T-cell (primary cell): ENCODE measurements around the gene NAA30. TPM values are rescaled to one million over a fixed set of nuclear protein-coding genes. Genes with fewer than 3 reads are reported as not detected.

Source experiments
- ATAC-seq, 4 experiments: fragments of 200-7000 bp in 3 of 4; fragments of 150-1000 bp in 1 of 4; cut with Tn5 transposase; replicated peaks in 1 of 4; 1 replicate in 3 of 4; 2 replicates in 1 of 4; pipeline ENCODE4 v1.10.0; 2021; ENCODE audit warnings: moderate library complexity in 3 of 4, mild to moderate bottlenecking in 2 of 4, moderate number of reproducible peaks in 1 of 4
- CTCF ChIA-PET, 2 donors: fragments of 300-600 bp; sonication (Branson Sonifier 250); formaldehyde crosslinking; loops; one replicate each; lab custom pipeline; 2022; ENCODE audit warnings: antibody characterized with exemption in 2 of 2; lab: Charles Lee
- POLR2A ChIA-PET, 2 donors: fragments of 300-600 bp; sonication (Branson Sonifier 250); formaldehyde crosslinking; loops; one replicate each; lab custom pipeline; 2022; ENCODE audit warnings: antibody characterized with exemption in 2 of 2; lab: Charles Lee
- DNase-seq, 35 experiments: peaks; one replicate each; pipeline versions ENCODE4 v3.0.0 to v3.0.0-alpha.2; 2013 to 2023
- H3K27ac ChIP-seq: one replicate; pipeline ENCODE4 v1.5.1; 2013; ENCODE audit warnings: low read length
- H3K27me3 ChIP-seq, 2 experiments: replicated peaks in 1 of 2; 1 replicate in 1 of 2; 2 replicates in 1 of 2; pipeline versions ENCODE4 v1.6.1 to v1.7.0; 2013; ENCODE audit warnings: low read length in 1 of 2, mixed read lengths in 1 of 2; ENCODE audit not compliant: control insufficient read depth in 2 of 2, insufficient read depth in 2 of 2; ENCODE audit errors: extremely low read depth in 1 of 2
- H3K36me3 ChIP-seq, 2 donors: 1 replicate in 1 of 2; 2 replicates in 1 of 2; pipeline versions ENCODE4 v1.6.1 to v1.7.0; 2013; ENCODE audit warnings: low read length in 1 of 2; ENCODE audit not compliant: control insufficient read depth in 2 of 2, insufficient read depth in 1 of 2; ENCODE audit errors: extremely low read depth in 1 of 2
- H3K4me1 ChIP-seq, 2 experiments: 1 replicate in 1 of 2; 2 replicates in 1 of 2; pipeline versions ENCODE4 v1.6.1 to v1.7.0; 2013; ENCODE audit warnings: low read length in 2 of 2, mixed read lengths in 1 of 2; ENCODE audit not compliant: insufficient read depth in 2 of 2, control insufficient read depth in 1 of 2; ENCODE audit errors: extremely low read depth in 1 of 2
- H3K4me3 ChIP-seq, 2 donors: 1 replicate in 1 of 2; 2 replicates in 1 of 2; pipeline versions ENCODE4 v1.5.1 to v1.7.0; 2013; ENCODE audit warnings: mild to moderate bottlenecking in 2 of 2, low read length in 1 of 2, moderate library complexity in 1 of 2; ENCODE audit not compliant: control insufficient read depth in 1 of 2; ENCODE audit errors: extremely low read depth in 1 of 2
- H3K9me3 ChIP-seq: 2 replicates; pipeline ENCODE4 v1.7.0; 2013
- H3K27ac Mint-ChIP-seq, 2 donors: one replicate each; pipeline ENCODE4 v1.8.0; 2020 to 2021; ENCODE audit warnings: mild to moderate bottlenecking in 2 of 2, mixed read lengths in 2 of 2
- H3K27me3 Mint-ChIP-seq, 2 donors: one replicate each; pipeline ENCODE4 v1.8.0; 2021 to 2022; ENCODE audit warnings: mixed read lengths in 2 of 2
- H3K36me3 Mint-ChIP-seq: one replicate; pipeline ENCODE4 v1.8.0; 2021; ENCODE audit warnings: mixed read lengths
- H3K4me1 Mint-ChIP-seq, 3 donors: one replicate each; pipeline ENCODE4 v1.8.0; 2020 to 2022; ENCODE audit warnings: mixed read lengths in 3 of 3, mild to moderate bottlenecking in 1 of 3
- H3K4me3 Mint-ChIP-seq, 3 donors: one replicate each; pipeline ENCODE4 v1.8.0; 2020 to 2022; ENCODE audit warnings: mild to moderate bottlenecking in 3 of 3, mixed read lengths in 3 of 3, moderate library complexity in 3 of 3
- H3K9me3 Mint-ChIP-seq, 3 donors: one replicate each; pipeline ENCODE4 v1.8.0; 2020 to 2022; ENCODE audit warnings: mixed read lengths in 3 of 3
- WGBS: methylation state at CpG from one replicate; pipeline ENCODE4 v1.1.5; 2013; ENCODE audit warnings: missing lambda C conversion rate; ENCODE audit not compliant: insufficient coverage; 5-methylcytosine and 5-hydroxymethylcytosine counted together
- total RNA-seq, 35 experiments: library from RNA in 6 of 35; stranded (reverse) in 6 of 35; fragments of 120-200 nt in 1 of 35; gene quantifications; one replicate each; pipeline versions ENCODE4 v1.2.1 to v1.2.4 and lab custom pipeline; 2013 to 2026

The NAA30 gene
- total RNA-seq, 5 donors from 2014 or later (not counting 1 experiment from before 2014, with no cell fraction given), result 13.6 to 21.2 (median 16.2) TPM

GRCh38 chr14:57462551-57462950 lies 72.2 kb downstream of the NAA30 start:
- Histone ChIP-seq H3K27ac (no peak overlapping the region), H3K27me3 (peaks cover 2% of the 10 kb centered on the region in 2 experiments), H3K9me3 (no peaks in the 10 kb centered on the region), H3K4me1 (no peaks in the 10 kb centered on the region), H3K36me3 (no peaks in the 10 kb centered on the region), H3K4me3 (no peak overlapping the region)
- ATAC-seq, result no peak
- Mint-ChIP-seq H3K27me3 (peaks cover 6 to 18% of the 10 kb centered on the region in 2 donors), H3K27ac (no peak overlapping the region), H3K4me3 (no peak overlapping the region), H3K9me3 (no peaks in the 10 kb centered on the region), H3K4me1 (no peaks in the 10 kb centered on the region), H3K36me3 (peaks cover 2% of the 10 kb centered on the region)
- WGBS, result 72% methylated on average over 2 of the region's 3 CpGs
- ChIA-PET POLR2A (no interaction called here), CTCF (no interaction called here)
- no peak for DNase-seq

DNA sequence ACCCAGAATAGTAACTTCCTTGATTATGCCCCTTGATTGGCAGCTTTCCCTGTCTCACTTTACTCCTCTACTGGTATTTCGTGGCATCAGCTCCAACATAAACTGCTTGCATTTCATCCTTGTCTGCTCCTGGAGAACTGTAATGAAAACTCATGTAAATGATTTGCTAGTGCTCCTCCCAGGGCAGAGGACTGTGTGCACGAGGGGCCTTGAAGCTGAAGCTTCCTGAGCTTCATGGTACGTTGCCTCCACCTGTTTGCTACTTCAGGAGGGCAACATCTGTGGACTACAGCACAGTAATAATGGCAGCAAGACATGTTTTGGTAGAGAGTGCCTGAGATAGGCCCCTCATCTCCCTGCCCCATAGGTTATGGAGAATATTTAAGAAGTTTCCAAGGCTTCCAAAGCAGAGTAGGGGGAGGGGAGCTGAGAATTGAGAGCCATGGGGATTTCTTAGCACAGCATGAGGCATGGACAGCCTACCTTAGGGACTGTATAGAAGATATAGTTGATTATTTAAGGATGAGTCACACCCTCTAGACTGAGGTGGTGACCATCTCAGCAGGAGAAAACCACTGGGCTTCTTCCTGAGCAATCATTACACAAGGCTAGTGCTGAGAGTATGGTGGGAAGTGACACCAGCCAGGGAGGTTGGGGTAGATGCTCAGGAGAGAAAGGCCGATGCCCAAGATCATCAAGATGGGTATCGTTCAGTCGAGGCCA lies 73.8 kb downstream of the NAA30 start:
- Histone ChIP-seq H3K9me3 (no peaks in the 10 kb centered on the region), H3K36me3 (no peaks in the 10 kb centered on the region), H3K27ac (no peak overlapping the region), H3K27me3 (peaks cover 0 to 2% of the 10 kb centered on the region in 2 experiments), H3K4me3 (no peak overlapping the region), H3K4me1 (no peaks in the 10 kb centered on the region)
- ATAC-seq, result no peak
- Mint-ChIP-seq H3K36me3 (peaks cover 2% of the 10 kb centered on the region), H3K4me1 (no peaks in the 10 kb centered on the region), H3K27ac (peak overlapping the region in 1 of 2 donors; percentile 30), H3K9me3 (no peaks in the 10 kb centered on the region), H3K4me3 (no peak overlapping the region), H3K27me3 (peaks cover 6 to 18% of the 10 kb centered on the region in 2 donors)
- DNase-seq, result no peak
- CTCF ChIA-PET, result no interaction called here
- 62% methylated on average over 3 of the region's 6 CpGs for WGBS
- POLR2A ChIA-PET, result interaction anchor here in 1 of 2 donors (0.6 kb wide), 1 partner anchor 833 kb away, joined by 5 read pairs; no protein-coding TSS in a partner anchor

Other genes with a start within 250 kb of the NAA30 start
- gene EXOC5, start 121.7 kb upstream of the NAA30 start, total RNA-seq, result 10 to 100 TPM; 28.3 to 45.1 (median 36.3) TPM
- 10 to 100 TPM; 44.4 to 56.9 (median 48.5) TPM for gene AP5M1, start 121.6 kb upstream of the NAA30 start, total RNA-seq
- gene CCDC198, start 103.3 kb downstream of the NAA30 start, total RNA-seq, result not detected